ENCODE data around the gene USP40. TPM values are rescaled to one million over a fixed set of nuclear protein-coding genes. Genes with fewer than 3 reads are reported as not detected.

Gene USP40
- total and polyA plus RNA-seq, 9 of the 15 experiments (the other 6 are each of a cell fraction or from before 2014, with no cell fraction given) = 5.5 to 15.0 (median 9.3) TPM

GRCh38 chr2:233501198-233502076, 65.1 kb downstream of the USP40 start (continued):
- TF ChIP-seq RREB1 (CRISPR knock-in tag; IDR thresholded peaks at IDR 0.05) (no peak), ZNF212 (CRISPR knock-in tag; IDR thresholded peaks at IDR 0.05) (no peak), SMARCC2 (IDR thresholded peaks at IDR 0.05; ENCODE audit: low read depth) (no peak)

- Histone ChIP-seq H4K20me1 (replicated peaks; ENCODE audit: control insufficient read depth, insufficient read depth, low read length) (no peaks in the 10 kb centered on the region), H3K79me2 (ENCODE audit: control insufficient read depth, insufficient read depth, low read length) (no peaks in the 10 kb centered on the region), H3K9me3 (replicated peaks; ENCODE audit: control insufficient read depth, insufficient read depth, low read depth, low read length) (no peaks in the 10 kb centered on the region), H3K27ac (ENCODE audit: extremely low read depth, low read depth, low read length) (no peak overlapping the region), H3K4me2 (ENCODE audit: insufficient read depth, low read length) (no peak overlapping the region), H3K36me3 (ENCODE audit: control insufficient read depth, insufficient read depth, low read length) (no peaks in the 10 kb centered on the region), H3K4me3 (no peak overlapping the region), H3K27me3 (ENCODE audit: control insufficient read depth in 2 of 2, insufficient read depth in 2 of 2, low read length in 2 of 2) (no peaks in the 10 kb centered on the region), H2AFZ (ENCODE audit: low read depth, low read length) (no peak overlapping the region), H3K9me1 (ENCODE audit: control insufficient read depth, insufficient read depth, low read length) (no peaks in the 10 kb centered on the region), H3K9ac (ENCODE audit: insufficient read depth in 1 of 2, low read depth in 2 of 2, low read length in 2 of 2) (no peak overlapping the region), H3K4me1 (replicated peaks in 1 of 2; ENCODE audit: control insufficient read depth in 2 of 2, insufficient read depth in 2 of 2, low read length in 2 of 2) (no peaks in the 10 kb centered on the region)
- BruUV-seq (replicated peaks) = no TSS peak
- intact Hi-C loops (cut with micrococcal nuclease) = no loop called here
- POLR2A ChIA-PET = no interaction called here
- ATAC-seq (no peak), FAIRE-seq (no peak), DNase-seq (ENCODE audit: extremely low read depth in 1 of 4, low spot score in 3 of 4) (no peak)
- in situ Hi-C loops (cut with MboI) = no loop called here
- CTCF ChIA-PET (ENCODE audit: low intra/inter-chr PET ratio) = no interaction called here
- TF ChIP-seq PPARD (CRISPR knock-in tag; IDR thresholded peaks at IDR 0.05) (no peak), SOX6 (IDR thresholded peaks at IDR 0.05) (no peak), ETV5 (CRISPR knock-in tag; IDR thresholded peaks at IDR 0.05; ENCODE audit: low read depth) (no peak), NR2F6 (CRISPR knock-in tag; IDR thresholded peaks at IDR 0.05) (no peak), TBP (optimal IDR thresholded peaks at IDR 0.05; ENCODE audit: low read depth, low read length) (no peak), CAMTA2 (CRISPR knock-in tag; conservative IDR thresholded peaks at IDR 0.05) (no peak), GATAD2B (IDR thresholded peaks at IDR 0.05; ENCODE audit: borderline replicate concordance) (no peak), TFAP4 (CRISPR knock-in tag; IDR thresholded peaks at IDR 0.05; ENCODE audit: borderline replicate concordance) (no peak), TFAM (CRISPR knock-in tag; conservative IDR thresholded peaks at IDR 0.05) (no peak)
- WGBS (ENCODE audit: insufficient coverage, low coverage, missing lambda C conversion rate) = 25% methylated on average over 2 of the region's 2 CpGs
These were observed 66.7 kb downstream of the USP40 start for GRCh38 chr2:233499928-233500327.
